GM21619 (cell line): ENCODE data around the gene GPR17.

Experiments
- ATAC-seq: cut with Tn5 transposase; IDR thresholded peaks from one replicate; pipeline ENCODE4 v1.9.1; 2021; ENCODE audit not compliant: unreplicated experiment

The GPR17 gene

DNA sequence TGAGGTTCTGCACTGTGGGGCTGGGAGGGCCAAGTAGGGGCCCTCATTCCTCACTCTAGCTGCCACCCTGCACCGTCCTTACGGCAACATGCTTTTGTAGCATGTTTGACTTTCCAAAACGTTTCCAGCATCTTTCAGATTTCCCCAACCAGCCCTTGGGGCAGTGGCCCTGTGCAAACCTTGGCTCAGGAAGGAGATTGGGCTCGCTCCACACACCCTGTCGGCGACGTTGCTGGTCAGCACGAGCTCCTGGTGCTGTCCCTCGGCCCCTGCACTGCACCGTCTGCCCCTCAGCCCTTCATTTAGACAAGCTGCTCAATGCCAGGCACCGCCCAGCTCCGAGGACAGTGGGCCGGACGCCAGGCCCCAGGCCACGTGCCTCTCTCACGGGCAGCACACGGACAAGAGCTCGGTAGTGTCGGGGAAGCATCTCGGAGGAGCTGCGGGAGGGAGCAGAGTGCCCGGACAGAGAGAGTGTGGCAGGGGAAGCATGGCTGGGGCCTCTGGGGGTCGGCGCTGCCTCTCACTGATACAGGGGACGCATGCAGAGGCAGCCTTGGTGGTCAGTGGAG is 6.9 kb downstream of the GPR17 start:
- ATAC-seq: no peak

DNA sequence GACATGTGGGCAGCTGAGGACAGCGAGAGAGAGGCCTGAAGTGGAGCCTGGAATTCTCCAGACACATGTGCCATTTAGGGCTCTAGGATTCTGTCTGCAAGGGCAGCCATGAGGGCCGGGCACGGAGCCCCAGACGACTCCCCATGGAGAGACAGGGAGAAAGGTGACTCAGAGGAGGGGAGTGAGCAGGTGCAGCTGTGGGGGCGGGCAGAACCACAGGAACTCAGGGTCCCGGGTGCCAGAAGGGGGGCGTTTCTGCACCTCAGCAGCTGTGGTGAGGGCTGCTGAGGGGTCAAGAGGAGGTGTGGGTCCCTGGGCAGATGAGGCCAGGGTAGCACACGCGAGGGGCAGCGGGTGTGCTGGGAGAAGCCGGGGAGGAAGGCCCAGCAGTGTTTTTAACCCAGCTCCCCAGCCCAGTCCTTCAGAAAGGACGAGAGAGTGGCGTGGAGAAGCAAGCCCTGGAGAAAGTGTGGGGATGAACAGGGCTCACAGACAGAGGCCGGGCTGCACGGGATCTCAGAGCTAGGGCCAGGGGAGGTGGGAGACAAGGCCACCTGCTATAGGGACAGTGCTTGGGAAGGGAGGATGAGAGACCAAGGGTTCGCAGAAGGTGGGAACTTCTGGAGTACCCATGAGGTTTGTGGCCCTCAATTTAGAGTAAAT is 7.6 kb downstream of the GPR17 start:
- ATAC-seq: no peak

DNA sequence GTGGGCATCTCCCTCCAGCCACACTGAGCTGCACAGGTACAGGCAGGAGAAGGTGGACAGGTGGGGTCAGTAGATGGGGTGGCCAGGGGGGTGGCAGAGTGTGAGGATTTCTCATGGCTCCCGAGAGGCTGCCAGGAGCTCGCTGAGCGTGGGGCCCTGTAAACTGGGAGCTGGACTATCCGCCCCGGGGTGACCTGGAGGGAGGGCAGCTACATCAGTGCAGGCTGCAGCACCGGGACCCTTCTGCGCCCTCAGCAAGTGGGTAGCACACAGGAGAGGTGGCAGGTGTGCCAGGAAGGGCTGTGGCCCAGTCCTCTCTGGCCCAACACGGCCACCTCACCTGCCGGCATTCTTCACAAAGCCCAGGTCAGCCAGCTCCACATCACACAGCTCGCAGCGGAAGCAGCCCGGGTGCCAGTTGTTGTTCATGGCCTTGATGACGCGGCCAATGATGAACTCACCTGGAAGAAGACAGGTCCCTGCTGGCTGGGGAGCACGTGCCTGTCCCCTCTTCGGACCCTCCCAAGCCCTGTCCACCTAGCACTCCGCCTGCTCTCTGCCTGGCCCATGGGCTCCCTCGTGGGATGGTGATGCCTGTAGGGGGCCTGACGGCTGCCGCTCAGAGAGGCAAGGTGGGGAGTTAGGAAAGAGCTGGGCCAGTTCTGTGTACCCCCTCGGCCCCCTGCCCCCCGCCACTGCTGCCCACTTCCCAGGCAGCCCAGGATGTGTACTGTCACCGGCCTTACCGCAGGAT is 8.3 kb downstream of the GPR17 start:
- ATAC-seq: no peak

GRCh38 chr2:127654838-127655175 is 8.9 kb downstream of the GPR17 start:
- ATAC-seq: no peak

GRCh38 chr2:127655209-127656073 is 9.5 kb downstream of the GPR17 start:
- ATAC-seq: no peak

DNA sequence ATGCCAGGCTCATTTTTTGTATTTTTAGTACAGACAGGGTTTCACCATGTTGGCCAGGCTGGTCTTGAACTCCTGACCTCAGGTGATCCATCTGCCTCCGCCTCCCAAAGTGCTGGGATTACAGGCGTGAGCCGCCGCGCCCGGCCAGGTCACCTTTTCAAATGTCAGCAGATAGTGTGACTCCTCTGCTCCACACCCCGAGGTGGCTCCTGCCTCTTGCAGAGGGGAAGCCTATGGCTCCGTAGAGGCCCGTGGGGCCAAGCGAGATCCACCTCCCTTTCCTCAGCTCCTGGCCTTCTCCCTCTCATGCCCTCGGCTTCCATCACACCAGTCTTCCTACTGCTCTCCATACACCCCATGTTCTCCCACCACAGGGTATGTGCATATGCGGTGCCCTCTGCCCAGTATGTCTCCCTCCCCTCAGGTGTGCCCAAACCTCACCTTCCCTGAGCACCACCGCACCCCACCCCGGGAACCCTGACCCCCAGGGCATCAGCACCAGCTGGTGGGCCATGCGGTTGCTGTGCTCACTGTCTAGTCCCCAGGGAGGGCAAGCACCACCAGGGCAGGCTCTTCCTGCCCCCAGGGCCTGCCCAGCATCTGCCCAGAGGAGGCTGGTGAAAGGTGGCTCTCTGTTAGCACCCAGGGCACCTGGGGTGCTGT is 10.7 kb downstream of the GPR17 start:
- ATAC-seq: no peak

DNA sequence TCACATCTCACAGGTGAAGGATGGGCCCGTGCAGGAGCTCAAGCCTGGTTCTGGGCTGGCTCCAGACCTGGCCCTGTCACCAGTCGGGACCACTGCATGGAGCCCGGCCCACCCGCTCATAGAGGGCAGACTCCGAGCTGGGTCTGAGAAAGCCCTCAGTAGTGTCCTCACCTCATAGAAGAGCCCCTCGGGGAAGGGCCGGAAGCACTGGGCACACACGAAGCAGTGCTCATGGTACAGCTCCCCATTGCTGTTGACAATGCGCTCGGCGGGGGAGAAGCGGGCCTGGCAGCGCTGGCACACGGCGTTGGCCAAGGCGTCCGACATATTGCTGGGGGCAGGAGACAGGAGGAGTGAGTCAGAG is 11.3 kb downstream of the GPR17 start:
- no peak for ATAC-seq

DNA sequence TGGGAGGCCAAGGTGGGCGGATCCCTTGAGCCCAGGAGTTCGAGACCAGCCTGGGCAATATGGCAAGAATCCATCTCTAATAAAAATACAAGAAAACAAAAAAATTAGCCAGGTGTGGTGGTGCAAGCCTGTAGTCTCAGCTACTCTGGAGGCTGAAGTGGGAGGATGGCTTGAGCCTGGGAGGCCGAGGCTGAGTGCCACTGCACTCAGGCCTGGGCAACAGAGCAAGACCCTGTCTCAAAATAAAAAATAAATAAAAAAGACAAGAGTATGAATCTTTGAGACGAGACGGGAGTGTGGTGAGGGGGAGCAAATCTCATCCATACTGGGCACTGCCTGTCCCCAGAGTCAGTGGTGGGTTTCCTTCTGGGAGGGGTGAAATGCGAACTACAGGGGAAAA is 12.2 kb downstream of the GPR17 start:
- ATAC-seq: no peak

- no peak for ATAC-seq
Measured at GRCh38 chr2:127658641-127659407, 12.9 kb downstream of the GPR17 start.

DNA sequence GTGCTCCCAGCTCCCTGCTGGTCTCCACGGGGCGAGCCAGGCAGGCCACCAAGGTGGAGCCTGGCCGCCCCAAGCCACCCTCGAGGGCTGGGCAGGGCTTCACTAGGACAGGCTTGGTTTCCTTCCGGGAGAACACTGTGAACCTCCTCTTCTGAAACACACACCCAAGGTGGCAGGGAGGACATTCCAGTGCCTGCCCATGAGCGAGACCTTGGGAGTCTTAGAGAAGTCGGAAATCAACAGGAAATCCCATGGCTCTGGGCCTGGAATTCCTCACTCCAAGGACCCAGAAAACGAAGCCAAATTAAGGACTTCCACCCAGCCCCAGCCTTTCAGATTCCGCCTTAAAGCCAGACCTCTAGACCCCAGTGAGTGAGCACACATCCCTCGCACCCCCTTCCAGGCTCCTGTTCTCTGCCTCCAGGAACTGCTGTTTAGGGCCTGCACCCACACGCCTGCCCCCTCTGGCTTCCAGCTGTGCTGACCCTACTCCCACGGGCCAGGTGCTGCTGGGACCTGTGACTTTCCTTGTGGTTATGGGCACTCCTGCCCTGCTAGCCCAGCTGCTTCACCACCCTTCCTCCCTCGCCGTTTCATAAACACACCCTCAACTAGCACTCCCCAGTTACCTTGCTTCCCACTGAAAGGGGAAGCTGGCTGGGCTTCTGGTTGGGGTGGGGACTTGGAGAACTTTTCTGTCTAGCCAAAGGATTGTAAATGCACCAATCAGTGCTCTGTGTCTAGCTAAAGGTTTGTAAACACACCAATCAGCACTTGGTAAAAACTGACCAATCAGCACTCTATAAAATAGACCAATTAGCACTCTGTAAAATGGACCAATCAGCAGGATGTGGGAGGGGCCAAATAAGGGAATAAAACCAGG is 13.7 kb downstream of the GPR17 start:
- ATAC-seq: no peak

- no peak for ATAC-seq
Measured at GRCh38 chr2:127660291-127660578, 14.3 kb downstream of the GPR17 start.

DNA sequence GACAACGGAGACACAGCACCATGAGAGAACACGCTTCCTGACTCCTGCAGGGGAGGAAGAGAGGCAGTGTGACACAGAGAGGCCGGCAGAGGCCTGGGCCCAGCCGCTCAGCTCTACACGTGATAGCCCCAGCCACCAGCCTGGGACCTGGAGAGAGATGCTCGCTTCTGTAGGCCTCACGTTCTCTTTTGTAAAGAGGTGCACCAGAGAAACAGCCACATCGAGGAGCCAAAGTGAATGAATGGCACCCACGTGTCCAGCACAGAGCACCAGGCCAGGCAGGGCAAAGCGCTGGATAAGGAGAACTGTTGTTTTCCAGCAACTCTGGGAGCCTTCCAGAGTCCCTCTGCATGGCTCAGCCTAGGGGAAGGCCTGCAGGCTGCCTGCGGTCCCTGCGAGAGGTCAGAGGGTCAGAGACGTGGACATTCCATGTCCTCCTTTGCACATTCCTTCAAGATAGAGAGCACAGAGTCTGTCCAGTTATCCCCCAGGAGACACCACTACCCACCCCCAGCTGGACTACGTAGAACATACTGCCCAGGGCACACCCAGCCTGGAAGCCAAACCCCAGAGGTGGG is 15.2 kb downstream of the GPR17 start:
- no peak for ATAC-seq

- no peak for ATAC-seq
Measured at GRCh38 chr2:127661949-127662510, 16.1 kb downstream of the GPR17 start.

GRCh38 chr2:127662937-127663565 is 17.1 kb downstream of the GPR17 start:
- no peak for ATAC-seq

- no peak for ATAC-seq
Measured at GRCh38 chr2:127663566-127664064, 17.7 kb downstream of the GPR17 start.

DNA sequence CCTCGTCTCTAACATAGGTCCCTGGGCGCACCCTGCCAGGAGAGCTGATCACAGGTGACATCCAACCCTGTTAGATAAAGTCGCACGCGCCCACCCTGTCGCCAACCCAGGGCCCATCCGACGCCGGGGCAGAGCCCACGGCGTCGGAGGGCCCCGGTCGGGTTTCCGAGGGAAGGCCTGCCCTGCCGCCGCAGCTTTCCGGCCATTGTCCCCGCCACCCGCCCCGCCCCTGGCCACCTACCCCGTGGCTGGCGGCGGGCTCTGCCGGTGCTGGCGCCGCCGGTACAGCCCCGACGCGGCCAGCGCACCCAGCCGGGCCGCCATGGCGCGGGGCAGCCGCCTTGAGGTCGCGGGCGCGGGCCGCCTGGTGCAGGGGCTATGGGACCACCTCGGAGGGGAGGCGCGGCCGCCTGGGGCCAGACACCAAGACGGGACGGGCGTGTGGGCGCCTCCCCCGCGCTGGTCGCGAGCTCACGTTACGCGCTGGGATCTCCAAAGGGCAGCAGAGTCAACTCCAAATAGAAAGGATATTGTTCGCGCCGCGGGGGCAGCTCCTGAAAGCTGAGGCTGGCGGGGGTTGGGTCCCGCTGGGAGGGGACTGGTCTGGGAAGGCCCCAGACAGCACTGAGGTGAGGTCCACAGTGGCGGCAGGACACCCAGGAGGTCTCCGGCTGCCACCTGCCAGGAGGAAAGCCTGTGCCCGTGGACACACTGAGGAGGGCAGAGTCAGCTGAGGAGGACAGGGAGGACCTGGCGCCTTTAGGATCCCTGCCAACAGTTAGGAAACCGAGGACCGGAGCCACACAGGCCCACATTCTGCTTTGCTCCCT is 18.3 kb downstream of the GPR17 start:
- ATAC-seq: no peak

DNA sequence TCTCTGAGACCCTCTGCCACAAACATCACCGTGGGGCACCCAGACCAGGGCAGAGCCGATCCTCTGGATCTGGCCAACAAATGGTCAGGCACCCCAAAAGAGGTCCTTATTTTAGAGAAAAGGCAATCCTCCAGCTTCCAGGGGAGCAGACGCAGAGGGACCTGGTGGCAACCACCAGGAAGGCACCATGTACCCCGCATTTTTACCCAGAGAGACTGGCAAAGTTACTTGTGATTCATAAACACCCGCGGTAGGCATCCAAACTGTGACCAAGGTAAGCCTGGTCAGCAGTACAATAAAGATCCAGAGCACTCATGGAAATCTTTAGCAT is 18.9 kb downstream of the GPR17 start:
- no peak for ATAC-seq
